T-helper 2 cell treated with Interferon-gamma antibody and Interleukin-4, amounts not matched to agents 5 μg/mL and 100 μg/mL, for 36 hours (primary cell): ENCODE data around the gene TFF2.

Experiments used
- DNase-seq: peaks from one replicate; pipeline ENCODE4 v3.0.0; 2021; ENCODE audit warnings: low spot score
- H3K27ac Mint-ChIP-seq: one replicate; pipeline ENCODE4 v1.8.0; 2021; ENCODE audit warnings: mild to moderate bottlenecking, mixed read lengths
- H3K27me3 Mint-ChIP-seq: one replicate; pipeline ENCODE4 v1.8.0; 2021; ENCODE audit warnings: low read depth, mixed read lengths
- H3K36me3 Mint-ChIP-seq: one replicate; pipeline ENCODE4 v1.8.0; 2021; ENCODE audit warnings: low read depth, mixed read lengths
- H3K4me1 Mint-ChIP-seq: one replicate; pipeline ENCODE4 v1.8.0; 2021; ENCODE audit warnings: low read depth, mixed read lengths
- H3K4me3 Mint-ChIP-seq: one replicate; pipeline ENCODE4 v1.8.0; 2022; ENCODE audit warnings: mild to moderate bottlenecking, moderate library complexity, mixed read lengths
- H3K9me3 Mint-ChIP-seq: one replicate; pipeline ENCODE4 v1.8.0; 2021; ENCODE audit warnings: mixed read lengths

The TFF2 gene

GRCh38 chr21:42366292-42367010, 15.7 kb upstream of the TFF2 start, which contains the start of gene TFF1:
Gene TFF1, minus strand, starts transcription at chr21:42366535. Its CDS starts 40 bp downstream, at chr21:42366495.
- no peak for DNase-seq
- Mint-ChIP-seq H3K9me3 (no peaks in the 10 kb centered on the region), H3K27ac (no peak within 1 kb of the TSS), H3K36me3 (no peaks in the 10 kb centered on the region), H3K4me3 (no peak within 1 kb of the TSS), H3K27me3 (peaks cover 6% of the 10 kb centered on the region), H3K4me1 (peaks cover 11% of the 10 kb centered on the region)

- Mint-ChIP-seq H3K27me3 (peaks cover 8% of the 10 kb centered on the region), H3K4me1 (peaks cover 11% of the 10 kb centered on the region), H3K36me3 (no peaks in the 10 kb centered on the region), H3K9me3 (no peaks in the 10 kb centered on the region), H3K27ac (no peak overlapping the region), H3K4me3 (no peak overlapping the region)
- DNase-seq = no peak
Observed at GRCh38 chr21:42365770-42366169, 15.0 kb upstream of the TFF2 start.

- H3K4me1 Mint-ChIP-seq = peaks cover 11% of the 10 kb centered on the region
- no peak for DNase-seq
- no peak overlapping the region for H3K4me3 Mint-ChIP-seq
- H3K27me3 Mint-ChIP-seq = peaks cover 8% of the 10 kb centered on the region
- no peaks in the 10 kb centered on the region for H3K9me3 Mint-ChIP-seq
- no peak overlapping the region for H3K27ac Mint-ChIP-seq
- H3K36me3 Mint-ChIP-seq = no peaks in the 10 kb centered on the region
Observed at GRCh38 chr21:42364304-42364865, 13.6 kb upstream of the TFF2 start.

GRCh38 chr21:42363312-42363711, 12.5 kb upstream of the TFF2 start:
- no peak overlapping the region for H3K4me3 Mint-ChIP-seq
- peaks cover 4% of the 10 kb centered on the region for H3K9me3 Mint-ChIP-seq
- no peaks in the 10 kb centered on the region for H3K36me3 Mint-ChIP-seq
- peaks cover 6% of the 10 kb centered on the region for H3K4me1 Mint-ChIP-seq
- H3K27ac Mint-ChIP-seq = no peak overlapping the region
- no peak for DNase-seq
- H3K27me3 Mint-ChIP-seq = peaks cover 12% of the 10 kb centered on the region

GRCh38 chr21:42362700-42363099, 11.9 kb upstream of the TFF2 start:
- Mint-ChIP-seq H3K4me1 (peaks cover 3% of the 10 kb centered on the region), H3K27me3 (peaks cover 13% of the 10 kb centered on the region), H3K36me3 (no peaks in the 10 kb centered on the region), H3K27ac (no peak overlapping the region), H3K4me3 (no peak overlapping the region), H3K9me3 (peaks cover 4% of the 10 kb centered on the region)
- DNase-seq = no peak

- no peak overlapping the region for H3K4me3 Mint-ChIP-seq
- peak overlapping the region; percentile 9 for H3K27ac Mint-ChIP-seq
- H3K27me3 Mint-ChIP-seq = peaks cover 13% of the 10 kb centered on the region
- H3K36me3 Mint-ChIP-seq = no peaks in the 10 kb centered on the region
- H3K9me3 Mint-ChIP-seq = peaks cover 7% of the 10 kb centered on the region
- DNase-seq = no peak
- no peaks in the 10 kb centered on the region for H3K4me1 Mint-ChIP-seq
Observed at GRCh38 chr21:42362198-42362597, 11.4 kb upstream of the TFF2 start.

GRCh38 chr21:42361286-42361685, 10.5 kb upstream of the TFF2 start:
- Mint-ChIP-seq H3K27ac (no peak overlapping the region), H3K9me3 (peaks cover 15% of the 10 kb centered on the region), H3K27me3 (peaks cover 13% of the 10 kb centered on the region), H3K4me1 (no peaks in the 10 kb centered on the region), H3K4me3 (no peak overlapping the region), H3K36me3 (peaks cover 5% of the 10 kb centered on the region)
- no peak for DNase-seq

GRCh38 chr21:42360317-42360716, 9.5 kb upstream of the TFF2 start:
- Mint-ChIP-seq H3K36me3 (peaks cover 5% of the 10 kb centered on the region), H3K9me3 (peaks cover 22% of the 10 kb centered on the region), H3K4me1 (no peaks in the 10 kb centered on the region), H3K27me3 (peaks cover 16% of the 10 kb centered on the region), H3K27ac (no peak overlapping the region), H3K4me3 (no peak overlapping the region)
- no peak for DNase-seq

- Mint-ChIP-seq H3K4me3 (no peak overlapping the region), H3K4me1 (no peaks in the 10 kb centered on the region), H3K36me3 (peaks cover 10% of the 10 kb centered on the region), H3K27ac (no peak overlapping the region), H3K9me3 (peaks cover 33% of the 10 kb centered on the region), H3K27me3 (peaks cover 20% of the 10 kb centered on the region)
- DNase-seq = no peak
Observed at GRCh38 chr21:42358937-42359336, 8.1 kb upstream of the TFF2 start.

GRCh38 chr21:42358261-42358660, 7.5 kb upstream of the TFF2 start:
- no peak for DNase-seq
- Mint-ChIP-seq H3K36me3 (peaks cover 10% of the 10 kb centered on the region), H3K27ac (no peak overlapping the region), H3K27me3 (peaks cover 20% of the 10 kb centered on the region), H3K9me3 (peaks cover 36% of the 10 kb centered on the region), H3K4me1 (no peaks in the 10 kb centered on the region), H3K4me3 (no peak overlapping the region)

GRCh38 chr21:42357307-42357706, 6.5 kb upstream of the TFF2 start:
- Mint-ChIP-seq H3K27ac (no peak overlapping the region), H3K4me3 (no peak overlapping the region), H3K4me1 (no peaks in the 10 kb centered on the region), H3K27me3 (peaks cover 20% of the 10 kb centered on the region), H3K36me3 (peaks cover 10% of the 10 kb centered on the region), H3K9me3 (peaks cover 36% of the 10 kb centered on the region)
- DNase-seq = no peak

- H3K27ac Mint-ChIP-seq = no peak overlapping the region
Observed at GRCh38 chr21:42356650-42357049, 5.9 kb upstream of the TFF2 start.

GRCh38 chr21:42356046-42356445, 5.3 kb upstream of the TFF2 start:
- peaks cover 10% of the 10 kb centered on the region for H3K36me3 Mint-ChIP-seq
- H3K9me3 Mint-ChIP-seq = peaks cover 36% of the 10 kb centered on the region
- H3K27ac Mint-ChIP-seq = no peak overlapping the region
- no peak overlapping the region for H3K4me3 Mint-ChIP-seq
- peaks cover 14% of the 10 kb centered on the region for H3K27me3 Mint-ChIP-seq
- H3K4me1 Mint-ChIP-seq = no peaks in the 10 kb centered on the region
- no peak for DNase-seq

More at GRCh38 chr21:42356650-42357049, 5.9 kb upstream of the TFF2 start:
- H3K4me1 Mint-ChIP-seq = no peaks in the 10 kb centered on the region
- no peak overlapping the region for H3K4me3 Mint-ChIP-seq
- DNase-seq = no peak
- peaks cover 10% of the 10 kb centered on the region for H3K36me3 Mint-ChIP-seq
- peaks cover 14% of the 10 kb centered on the region for H3K27me3 Mint-ChIP-seq
- peaks cover 36% of the 10 kb centered on the region for H3K9me3 Mint-ChIP-seq

- no peak for DNase-seq
- Mint-ChIP-seq H3K9me3 (peaks cover 36% of the 10 kb centered on the region), H3K4me1 (no peaks in the 10 kb centered on the region), H3K27me3 (peaks cover 12% of the 10 kb centered on the region), H3K4me3 (no peak overlapping the region), H3K27ac (no peak overlapping the region), H3K36me3 (peaks cover 10% of the 10 kb centered on the region)
Observed at GRCh38 chr21:42353623-42354022, 2.8 kb upstream of the TFF2 start.
